Calu3 (cell line): ENCODE measurements around the gene SYMPK. TPM values are rescaled to one million over a fixed set of nuclear protein-coding genes. Genes with fewer than 3 reads are reported as not detected.
"Not testable (repeated sequence)": the region's sequence is repeated elsewhere in the genome, so short reads cannot be mapped to it uniquely, and the experiment has no call there.

ENCODE experiments used
- BruUV-seq: library from RNA; stranded (reverse); fragments of 400-500 nt; replicated peaks from 2 replicates; lab custom pipeline; 2021; lab: Mats Ljungman, UMichigan
- CTCF ChIA-PET: fragments of 300-600 bp; sonication (Branson Sonifier 250); formaldehyde crosslinking; loops from one replicate; lab custom pipeline; 2022; ENCODE audit warnings: antibody characterized with exemption; lab: Charles Lee
- DNase-seq: peaks from one replicate; pipeline ENCODE4 v3.0.0; 2022
- H3K27ac Mint-ChIP-seq: one replicate; pipeline ENCODE4 v1.8.0; 2022; ENCODE audit warnings: mixed read lengths; ENCODE audit not compliant: unreplicated experiment
- H3K27me3 Mint-ChIP-seq: one replicate; pipeline ENCODE4 v1.8.0; 2022; ENCODE audit warnings: mixed read lengths; ENCODE audit not compliant: unreplicated experiment
- H3K36me3 Mint-ChIP-seq: one replicate; pipeline ENCODE4 v1.8.0; 2022; ENCODE audit warnings: mild to moderate bottlenecking, moderate library complexity, mixed read lengths; ENCODE audit not compliant: insufficient read depth, unreplicated experiment
- H3K4me1 Mint-ChIP-seq: one replicate; pipeline ENCODE4 v1.8.0; 2022; ENCODE audit warnings: mild to moderate bottlenecking, low read depth, mixed read lengths; ENCODE audit not compliant: unreplicated experiment
- H3K4me3 Mint-ChIP-seq: one replicate; pipeline ENCODE4 v1.8.0; 2022; ENCODE audit warnings: mild to moderate bottlenecking, low read depth, moderate library complexity, mixed read lengths; ENCODE audit not compliant: unreplicated experiment
- H3K9me3 Mint-ChIP-seq: one replicate; pipeline ENCODE4 v1.8.0; 2022; ENCODE audit warnings: low read depth, mixed read lengths; ENCODE audit not compliant: unreplicated experiment
- intact Hi-C: fragments of 100-400 bp; cut with micrococcal nuclease; formaldehyde crosslinking; loops from one replicate; pipeline ENCODE4 v1.10.0; 2022; ENCODE audit not compliant: unreplicated experiment
- total RNA-seq: library from RNA; stranded (reverse); gene quantifications from 2 replicates; pipeline ENCODE4 v1.2.3, GENCODE V29; 2022
- TF ChIP-seq, protein P1 (sequence below): fragments of 200-600 bp; IDR thresholded peaks from one replicate; pipeline ENCODE4 v1.8.0; 2022; ENCODE audit warnings: antibody characterized with exemption; ENCODE audit not compliant: unreplicated experiment

The SYMPK gene
- total RNA-seq, 1 experiment from 2014 or later, result 130 TPM

DNA sequence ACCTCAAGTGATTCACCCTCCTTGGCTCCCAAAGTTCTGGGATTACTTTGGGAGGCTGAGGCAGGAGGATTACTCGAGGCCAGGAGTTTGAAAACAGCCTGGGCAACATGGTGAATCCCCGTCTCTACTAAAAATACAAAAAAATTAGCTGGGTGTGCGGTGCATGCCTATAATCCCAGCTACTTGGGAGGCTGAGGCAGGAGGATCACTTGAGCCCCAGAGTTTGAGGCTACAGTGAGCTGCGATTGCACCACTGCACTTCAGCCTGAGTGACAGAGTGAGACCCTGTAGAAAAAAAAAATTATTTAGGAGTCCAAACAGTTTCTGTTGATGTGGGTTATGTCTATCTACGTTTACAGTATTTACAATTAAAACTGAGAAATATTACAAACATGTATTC lies 7.9 kb upstream of the SYMPK start:
- H3K4me3 Mint-ChIP-seq, result no peak overlapping the region
- H3K27me3 Mint-ChIP-seq, result no peaks in the 10 kb centered on the region
- intact Hi-C loops, result no loop called here
- H3K4me1 Mint-ChIP-seq, result peaks cover 20% of the 10 kb centered on the region
- TF ChIP-seq, protein P1, sequence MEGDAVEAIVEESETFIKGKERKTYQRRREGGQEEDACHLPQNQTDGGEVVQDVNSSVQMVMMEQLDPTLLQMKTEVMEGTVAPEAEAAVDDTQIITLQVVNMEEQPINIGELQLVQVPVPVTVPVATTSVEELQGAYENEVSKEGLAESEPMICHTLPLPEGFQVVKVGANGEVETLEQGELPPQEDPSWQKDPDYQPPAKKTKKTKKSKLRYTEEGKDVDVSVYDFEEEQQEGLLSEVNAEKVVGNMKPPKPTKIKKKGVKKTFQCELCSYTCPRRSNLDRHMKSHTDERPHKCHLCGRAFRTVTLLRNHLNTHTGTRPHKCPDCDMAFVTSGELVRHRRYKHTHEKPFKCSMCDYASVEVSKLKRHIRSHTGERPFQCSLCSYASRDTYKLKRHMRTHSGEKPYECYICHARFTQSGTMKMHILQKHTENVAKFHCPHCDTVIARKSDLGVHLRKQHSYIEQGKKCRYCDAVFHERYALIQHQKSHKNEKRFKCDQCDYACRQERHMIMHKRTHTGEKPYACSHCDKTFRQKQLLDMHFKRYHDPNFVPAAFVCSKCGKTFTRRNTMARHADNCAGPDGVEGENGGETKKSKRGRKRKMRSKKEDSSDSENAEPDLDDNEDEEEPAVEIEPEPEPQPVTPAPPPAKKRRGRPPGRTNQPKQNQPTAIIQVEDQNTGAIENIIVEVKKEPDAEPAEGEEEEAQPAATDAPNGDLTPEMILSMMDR, result no peak
- no peak for DNase-seq
- H3K36me3 Mint-ChIP-seq, result peaks cover 20% of the 10 kb centered on the region
- no peak overlapping the region for H3K27ac Mint-ChIP-seq
- CTCF ChIA-PET, result no interaction called here
- no peaks in the 10 kb centered on the region for H3K9me3 Mint-ChIP-seq
- BruUV-seq, result no TSS peak

DNA sequence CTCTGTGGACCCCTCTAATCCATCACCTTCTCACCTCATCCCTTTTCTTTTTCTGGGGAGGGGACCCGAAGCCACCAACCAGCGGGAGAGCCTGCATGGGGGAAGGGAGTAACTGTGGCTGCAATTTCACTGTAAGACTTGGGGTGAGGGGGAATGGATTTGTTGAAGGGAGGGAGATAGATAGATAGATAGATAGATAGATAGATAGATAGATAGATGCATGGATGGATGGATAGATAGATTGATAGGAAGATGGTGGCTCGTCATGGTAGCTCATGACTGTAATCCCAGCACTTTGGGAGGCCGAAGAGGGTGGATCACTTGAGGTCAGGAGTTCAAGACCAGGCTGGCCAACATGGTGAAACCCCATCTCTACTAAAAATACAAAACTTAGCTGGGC lies 4.3 kb upstream of the SYMPK start:
- CTCF ChIA-PET, intact Hi-C loops, BruUV-seq, H3K4me3 Mint-ChIP-seq, DNase-seq, H3K27me3 Mint-ChIP-seq, H3K9me3 Mint-ChIP-seq: not testable (repeated sequence)
- peaks cover 44% of the 10 kb centered on the region for H3K4me1 Mint-ChIP-seq
- H3K27ac Mint-ChIP-seq, result peak overlapping the region; percentile 15
- peaks cover 55% of the 10 kb centered on the region for H3K36me3 Mint-ChIP-seq

DNA sequence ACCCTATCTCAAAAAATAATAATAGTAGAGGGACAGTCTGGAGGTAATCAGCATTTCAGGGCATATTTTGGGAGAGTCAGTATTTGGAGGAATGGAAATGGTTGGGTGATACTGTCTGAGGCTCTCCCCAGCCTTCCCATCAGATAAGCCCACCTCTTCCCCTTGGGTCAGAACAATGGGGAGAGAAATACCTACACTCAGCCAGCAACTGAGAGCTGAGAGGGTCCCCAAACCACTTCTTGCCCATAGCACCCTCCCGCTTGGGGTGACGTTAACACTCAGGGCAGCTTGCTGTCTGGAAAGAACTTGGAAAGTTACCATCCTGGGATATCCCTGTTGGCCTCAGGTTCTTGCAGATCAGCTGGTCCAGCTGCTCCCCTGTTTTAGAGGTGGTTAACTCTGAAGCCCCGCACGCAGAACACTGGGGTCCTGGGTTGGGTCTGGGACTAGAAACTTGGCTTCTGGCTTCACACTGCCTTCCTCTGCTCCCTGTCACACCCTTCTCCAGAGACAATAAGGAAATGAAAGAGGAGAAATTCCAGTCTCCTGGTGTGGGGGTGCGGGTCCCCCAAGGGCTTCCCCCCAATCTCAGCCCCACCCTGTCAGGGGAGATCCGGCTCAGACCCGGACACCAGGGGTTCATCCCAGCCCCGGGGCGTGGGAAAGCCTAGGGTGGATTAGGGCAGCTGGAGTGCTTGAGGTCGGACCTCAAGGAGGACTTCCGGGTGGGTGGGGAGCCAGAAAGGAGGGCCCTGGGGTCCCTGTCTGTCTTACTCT lies 3.6 kb upstream of the SYMPK start:
- no TSS peak for BruUV-seq
- no peaks in the 10 kb centered on the region for H3K27me3 Mint-ChIP-seq
- TF ChIP-seq, protein P1, result no peak
- DNase-seq, result no peak
- intact Hi-C loops, result no loop called here
- H3K4me3 Mint-ChIP-seq, result peak overlapping the region; percentile 28
- H3K9me3 Mint-ChIP-seq, result no peaks in the 10 kb centered on the region
- peak overlapping the region; percentile 15 for H3K27ac Mint-ChIP-seq
- CTCF ChIA-PET, result interaction anchor here (1.0 kb wide), 1 partner anchor 15 kb away, joined by 8 read pairs; no protein-coding TSS in a partner anchor
- H3K4me1 Mint-ChIP-seq, result peaks cover 48% of the 10 kb centered on the region
- peaks cover 55% of the 10 kb centered on the region for H3K36me3 Mint-ChIP-seq

DNA sequence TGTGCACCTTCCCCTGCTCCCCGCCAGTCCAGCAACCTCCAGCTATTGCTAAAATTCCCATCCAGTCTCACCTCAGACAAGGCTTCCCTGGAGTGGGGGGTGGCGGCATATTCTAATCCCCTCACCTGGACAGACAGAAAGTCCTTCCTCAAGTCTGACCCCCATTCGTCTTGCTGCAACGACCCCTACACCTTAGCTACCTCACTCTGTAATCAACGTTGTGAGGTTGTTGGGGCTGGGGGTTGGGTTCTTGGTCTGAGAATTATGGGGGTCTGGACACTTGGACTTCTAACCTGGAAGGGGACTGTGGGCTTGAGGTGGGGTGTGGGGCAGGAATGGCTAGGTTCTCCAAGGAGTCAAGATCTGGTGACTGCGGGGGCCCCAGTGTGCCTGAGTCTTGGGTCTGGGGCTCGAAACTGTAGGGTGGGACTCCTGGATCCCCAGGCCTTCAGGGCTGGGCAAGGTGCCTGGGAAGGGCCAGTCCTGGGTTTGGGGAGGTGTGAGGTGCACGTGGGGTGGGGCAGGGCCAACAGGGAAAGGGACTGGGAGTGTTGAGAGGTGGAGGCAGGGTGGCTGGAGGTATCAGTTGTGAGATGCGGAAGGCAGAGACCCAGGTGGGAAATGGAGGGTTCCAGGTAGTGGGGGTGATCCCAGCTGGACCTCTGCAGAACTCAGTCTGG lies 2.5 kb upstream of the SYMPK start:
- H3K9me3 Mint-ChIP-seq, result no peaks in the 10 kb centered on the region
- BruUV-seq, result no TSS peak
- CTCF ChIA-PET, result interaction anchor here (3.6 kb wide), 1 partner anchor 16 kb away, joined by 56 read pairs; no protein-coding TSS in a partner anchor

More for the DNA sequence above, 2.5 kb upstream of the SYMPK start:
- intact Hi-C loops, result no loop called here
- Mint-ChIP-seq H3K27me3 (no peaks in the 10 kb centered on the region), H3K27ac (peak overlapping the region; percentile 28), H3K4me3 (peak overlapping the region; percentile 98), H3K36me3 (peaks cover 55% of the 10 kb centered on the region), H3K4me1 (peaks cover 48% of the 10 kb centered on the region)
- no peak for DNase-seq
- TF ChIP-seq, protein P1, result no peak
